ENCODE measurements around the gene SPATA32. TPM values are rescaled to one million over a fixed set of nuclear protein-coding genes. Genes with fewer than 3 reads are reported as not detected.
A peak's percentile ranks its signal among the peaks of the same experiment; 100 is the strongest.

The SPATA32 gene
- total and polyA plus RNA-seq, 5 donors: not detected

- DNase-seq: peak in 2 of 3 donors; percentile 82 to 83
- peaks cover 12% of the 10 kb centered on the region for H3K4me1 ChIP-seq (ENCODE audit: control insufficient read depth, insufficient read depth, low read length)
Observed at GRCh38 chr17:45284176-45285140, 22.6 kb upstream of the SPATA32 start.

GRCh38 chr17:45283711-45284110, 21.8 kb upstream of the SPATA32 start:
- ATAC-seq (no peak), DNase-seq (peak in 1 of 3 donors; percentile 47)
- 87% methylated on average over 10 of the region's 10 CpGs for WGBS
- H3K27me3 ChIP-seq (ENCODE audit: control insufficient read depth, insufficient read depth): no peaks in the 10 kb centered on the region
- no peaks in the 10 kb centered on the region for H3K9me3 ChIP-seq (ENCODE audit: control insufficient read depth, low read length)
- no peak overlapping the region for H3K4me3 ChIP-seq (ENCODE audit: low read length)
- intact Hi-C loops (cut with DNase I): no loop called here
- no peak overlapping the region for H3K27ac ChIP-seq (ENCODE audit: low read length)
- peaks cover 14% of the 10 kb centered on the region for H3K4me1 ChIP-seq (ENCODE audit: control insufficient read depth, insufficient read depth, low read length)

More at GRCh38 chr17:45284176-45285140, 22.6 kb upstream of the SPATA32 start:
- H3K27ac ChIP-seq (ENCODE audit: low read length): peak overlapping the region; percentile 81
- no peaks in the 10 kb centered on the region for H3K27me3 ChIP-seq (ENCODE audit: control insufficient read depth, insufficient read depth)
- no peaks in the 10 kb centered on the region for H3K9me3 ChIP-seq (ENCODE audit: control insufficient read depth, low read length)
- intact Hi-C loops (cut with DNase I): no loop called here
- no peak overlapping the region for H3K4me3 ChIP-seq (ENCODE audit: low read length)
- peak; percentile 36 to 54 for ATAC-seq
- WGBS: 73% methylated on average over 21 of the region's 21 CpGs

- Histone ChIP-seq H3K4me1 (ENCODE audit: control insufficient read depth, insufficient read depth, low read length) (peaks cover 14% of the 10 kb centered on the region), H3K4me3 (ENCODE audit: low read length) (no peak overlapping the region), H3K27ac (ENCODE audit: low read length) (peak overlapping the region; percentile 85), H3K9me3 (ENCODE audit: control insufficient read depth, low read length) (no peaks in the 10 kb centered on the region), H3K27me3 (ENCODE audit: control insufficient read depth, insufficient read depth) (no peaks in the 10 kb centered on the region)
- intact Hi-C loops (cut with DNase I): no loop called here
- DNase-seq: peak; percentile 71 to 85 (median 84)
- ATAC-seq: peak; percentile 82
- 48% methylated on average over 21 of the region's 21 CpGs for WGBS
Observed at GRCh38 chr17:45282683-45283644, 21.1 kb upstream of the SPATA32 start.

- Histone ChIP-seq H3K9me3 (ENCODE audit: control insufficient read depth, low read length) (no peaks in the 10 kb centered on the region), H3K4me3 (ENCODE audit: low read length) (no peak overlapping the region), H3K27ac (ENCODE audit: low read length) (peak overlapping the region; percentile 56), H3K4me1 (ENCODE audit: control insufficient read depth, insufficient read depth, low read length) (peaks cover 14% of the 10 kb centered on the region), H3K27me3 (ENCODE audit: control insufficient read depth, insufficient read depth) (no peaks in the 10 kb centered on the region)
- intact Hi-C loops (cut with DNase I): loop anchor here in 3 of 4 donors (5.0 to 10.0 kb wide), 6 partner anchors 32 to 107 kb away; partner anchors contain the start of genes FMNL1 (in 1 of the 3) and MAP3K14 (in 1 of the 3)
- DNase-seq: peak in 2 of 3 donors; percentile 26 to 69
- peak in 1 of 2 donors; percentile 5 for ATAC-seq
- 50% methylated on average over 3 of the region's 3 CpGs for WGBS
Observed at GRCh38 chr17:45279898-45280297, 18.0 kb upstream of the SPATA32 start.

- H3K4me3 ChIP-seq (ENCODE audit: low read length): no peak overlapping the region
Observed at GRCh38 chr17:45277992-45278391, 16.1 kb upstream of the SPATA32 start.

GRCh38 chr17:45277216-45277849, 15.4 kb upstream of the SPATA32 start:
- Histone ChIP-seq H3K9me3 (ENCODE audit: control insufficient read depth, low read length) (no peaks in the 10 kb centered on the region), H3K4me1 (ENCODE audit: control insufficient read depth, insufficient read depth, low read length) (peaks cover 6% of the 10 kb centered on the region), H3K27me3 (ENCODE audit: control insufficient read depth, insufficient read depth) (no peaks in the 10 kb centered on the region), H3K4me3 (ENCODE audit: low read length) (no peak overlapping the region), H3K27ac (ENCODE audit: low read length) (peak overlapping the region; percentile 90)
- WGBS: 11% methylated on average over 16 of the region's 16 CpGs
- ATAC-seq (peak; percentile 75 to 77), DNase-seq (peak; percentile 96 to 99 (median 96))
- intact Hi-C loops (cut with DNase I): loop anchor here (1.0 to 10.0 kb wide), 7 partner anchors 35 to 110 kb away; partner anchors contain the start of genes FMNL1 (in 1 of the 4) and MAP3K14 (in 1 of the 4)

More at GRCh38 chr17:45277992-45278391, 16.1 kb upstream of the SPATA32 start:
- no peaks in the 10 kb centered on the region for H3K9me3 ChIP-seq (ENCODE audit: control insufficient read depth, low read length)
- ATAC-seq (peak; percentile 73 to 75), DNase-seq (peak in 2 of 3 donors; percentile 76 to 78)
- 14% methylated on average over 7 of the region's 7 CpGs for WGBS
- peaks cover 10% of the 10 kb centered on the region for H3K4me1 ChIP-seq (ENCODE audit: control insufficient read depth, insufficient read depth, low read length)
- intact Hi-C loops (cut with DNase I): loop anchor here (1.0 to 10.0 kb wide), 7 partner anchors 34 to 109 kb away; partner anchors contain the start of genes FMNL1 (in 1 of the 4) and MAP3K14 (in 1 of the 4)
- H3K27me3 ChIP-seq (ENCODE audit: control insufficient read depth, insufficient read depth): no peaks in the 10 kb centered on the region
- H3K27ac ChIP-seq (ENCODE audit: low read length): peak overlapping the region; percentile 90

GRCh38 chr17:45276031-45276430, 14.1 kb upstream of the SPATA32 start:
- WGBS: 65% methylated on average over 6 of the region's 6 CpGs
- no peak overlapping the region for H3K27ac ChIP-seq (ENCODE audit: low read length)
- H3K4me1 ChIP-seq (ENCODE audit: control insufficient read depth, insufficient read depth, low read length): peaks cover 6% of the 10 kb centered on the region
- H3K4me3 ChIP-seq (ENCODE audit: low read length): no peak overlapping the region
- H3K9me3 ChIP-seq (ENCODE audit: control insufficient read depth, low read length): no peaks in the 10 kb centered on the region
- DNase-seq (peak in 1 of 3 donors; percentile 43), ATAC-seq (no peak)
- H3K27me3 ChIP-seq (ENCODE audit: control insufficient read depth, insufficient read depth): no peaks in the 10 kb centered on the region
- intact Hi-C loops (cut with DNase I): loop anchor here in 3 of 4 donors (5.0 to 10.0 kb wide), 6 partner anchors 36 to 111 kb away; partner anchors contain the start of genes FMNL1 (in 1 of the 3) and MAP3K14 (in 1 of the 3)

GRCh38 chr17:45274033-45274432, 12.1 kb upstream of the SPATA32 start:
- peaks cover 6% of the 10 kb centered on the region for H3K4me1 ChIP-seq (ENCODE audit: control insufficient read depth, insufficient read depth, low read length)
- intact Hi-C loops (cut with DNase I): loop anchor here in 1 of 4 donors (10.0 kb wide), 1 partner anchor 49 kb away; the partner anchor contains the start of gene FMNL1
- H3K27ac ChIP-seq (ENCODE audit: low read length): no peak overlapping the region
- DNase-seq: peak in 2 of 3 donors; percentile 16 to 48
- no peaks in the 10 kb centered on the region for H3K27me3 ChIP-seq (ENCODE audit: control insufficient read depth, insufficient read depth)
- no peak overlapping the region for H3K4me3 ChIP-seq (ENCODE audit: low read length)
- ATAC-seq: no peak
- H3K9me3 ChIP-seq (ENCODE audit: control insufficient read depth, low read length): no peaks in the 10 kb centered on the region
- 88% methylated on average over 5 of the region's 5 CpGs for WGBS

- no peak overlapping the region for H3K4me3 ChIP-seq (ENCODE audit: low read length)
- WGBS: 71% methylated on average over 16 of the region's 16 CpGs
- ATAC-seq (peak in 1 of 2 donors; percentile 37), DNase-seq (peak in 2 of 3 donors; percentile 60 to 61)
- no peak overlapping the region for H3K27ac ChIP-seq (ENCODE audit: low read length)
- peaks cover 3% of the 10 kb centered on the region for H3K4me1 ChIP-seq (ENCODE audit: control insufficient read depth, insufficient read depth, low read length)
- H3K9me3 ChIP-seq (ENCODE audit: control insufficient read depth, low read length): no peaks in the 10 kb centered on the region
- intact Hi-C loops (cut with DNase I): loop anchor here in 1 of 4 donors (10.0 kb wide), 1 partner anchor 49 kb away; the partner anchor contains the start of gene FMNL1
- H3K27me3 ChIP-seq (ENCODE audit: control insufficient read depth, insufficient read depth): no peaks in the 10 kb centered on the region
Observed at GRCh38 chr17:45273551-45273957, 11.7 kb upstream of the SPATA32 start.
